Mesothelial cell of epicardium (in vitro differentiated cells): ENCODE measurements around the gene AJAP1. TPM values are rescaled to one million over a fixed set of nuclear protein-coding genes. Genes with fewer than 3 reads are reported as not detected.

Experiments
- DNase-seq, 2 experiments: peaks; one replicate each; pipeline ENCODE4 v3.0.0; 2021; ENCODE audit warnings: low spot score in 2 of 2; ENCODE audit not compliant: unreplicated experiment in 2 of 2
- H3K27ac Mint-ChIP-seq: 2 replicates; pipeline ENCODE4 v1.8.0; 2021; ENCODE audit warnings: mixed read lengths
- H3K27me3 Mint-ChIP-seq: 2 replicates; pipeline ENCODE4 v1.8.0; 2021; ENCODE audit warnings: low read depth, mixed read lengths
- H3K36me3 Mint-ChIP-seq: 2 replicates; pipeline ENCODE4 v1.8.0; 2021; ENCODE audit warnings: mixed read lengths
- H3K4me1 Mint-ChIP-seq: 2 replicates; pipeline ENCODE4 v1.8.0; 2021; ENCODE audit warnings: mixed read lengths
- H3K4me3 Mint-ChIP-seq: 2 replicates; pipeline ENCODE4 v1.8.0; 2021; ENCODE audit warnings: mild to moderate bottlenecking, moderate library complexity, mixed read lengths
- H3K9me3 Mint-ChIP-seq: 2 replicates; pipeline ENCODE4 v1.8.0; 2021; ENCODE audit warnings: mixed read lengths
- CTCF ChIP-seq: fragments of 200-600 bp; sonication (generic); IDR thresholded peaks from one replicate; pipeline ENCODE4 v1.5.0; 2021; ENCODE audit warnings: antibody characterized with exemption; ENCODE audit not compliant: unreplicated experiment
- total RNA-seq: library from RNA; stranded (reverse); gene quantifications from 3 replicates; pipeline ENCODE4 v1.2.1, GENCODE V29; 2021

AJAP1 gene
- total RNA-seq, 1 donor from 2014 or later = 2.4 TPM

- Mint-ChIP-seq H3K4me3 (no peak overlapping the region), H3K4me1 (no peaks in the 10 kb centered on the region), H3K9me3 (no peaks in the 10 kb centered on the region), H3K36me3 (no peaks in the 10 kb centered on the region), H3K27me3 (peaks cover 16% of the 10 kb centered on the region), H3K27ac (no peak overlapping the region)
- DNase-seq = no peak
- no peak for TF ChIP-seq CTCF
These were observed 41.8 kb downstream of the AJAP1 start for GRCh38 chr1:4696161-4696745.

- Mint-ChIP-seq H3K4me3 (no peak overlapping the region), H3K27ac (no peak overlapping the region), H3K27me3 (peaks cover 16% of the 10 kb centered on the region), H3K9me3 (no peaks in the 10 kb centered on the region), H3K4me1 (no peaks in the 10 kb centered on the region), H3K36me3 (no peaks in the 10 kb centered on the region)
- DNase-seq = no peak
- TF ChIP-seq CTCF = no peak
These were observed 42.3 kb downstream of the AJAP1 start for GRCh38 chr1:4696753-4697152.

GRCh38 chr1:4697801-4698200 is 43.4 kb downstream of the AJAP1 start:
- H3K36me3 Mint-ChIP-seq = no peaks in the 10 kb centered on the region
- peaks cover 16% of the 10 kb centered on the region for H3K27me3 Mint-ChIP-seq
- H3K27ac Mint-ChIP-seq = no peak overlapping the region
- H3K9me3 Mint-ChIP-seq = no peaks in the 10 kb centered on the region
- H3K4me3 Mint-ChIP-seq = no peak overlapping the region
- TF ChIP-seq CTCF = no peak
- no peaks in the 10 kb centered on the region for H3K4me1 Mint-ChIP-seq
- no peak for DNase-seq

GRCh38 chr1:4698911-4699310 is 44.5 kb downstream of the AJAP1 start:
- DNase-seq = no peak
- no peak for TF ChIP-seq CTCF
- peaks cover 16% of the 10 kb centered on the region for H3K27me3 Mint-ChIP-seq
- H3K4me1 Mint-ChIP-seq = no peaks in the 10 kb centered on the region
- no peaks in the 10 kb centered on the region for H3K36me3 Mint-ChIP-seq
- no peak overlapping the region for H3K4me3 Mint-ChIP-seq
- H3K9me3 Mint-ChIP-seq = no peaks in the 10 kb centered on the region
- no peak overlapping the region for H3K27ac Mint-ChIP-seq

- Mint-ChIP-seq H3K4me1 (no peaks in the 10 kb centered on the region), H3K27ac (no peak overlapping the region), H3K9me3 (no peaks in the 10 kb centered on the region), H3K27me3 (peaks cover 16% of the 10 kb centered on the region), H3K36me3 (no peaks in the 10 kb centered on the region), H3K4me3 (no peak overlapping the region)
- no peak for TF ChIP-seq CTCF
- no peak for DNase-seq
These were observed 45.2 kb downstream of the AJAP1 start for GRCh38 chr1:4699376-4700301.
